ENCODE data around the gene NXPE4. TPM values are rescaled to one million over a fixed set of nuclear protein-coding genes. Genes with fewer than 3 reads are reported as not detected.
A peak's percentile ranks its signal among the peaks of the same experiment; 100 is the strongest.

The NXPE4 gene
- total and polyA plus RNA-seq, 2 donors (not counting 1 experiment from before 2014, with no cell fraction given) = not detected

- H3K79me2 ChIP-seq (ENCODE audit: control insufficient read depth, insufficient read depth, low read length) = no peaks in the 10 kb centered on the region
- no peak overlapping the region for H3K4me2 ChIP-seq (ENCODE audit: extremely low read depth, insufficient read depth, low read length)
- no peak overlapping the region for H3K9ac ChIP-seq (ENCODE audit: insufficient read depth, low read length)
- no peak overlapping the region for H2AFZ ChIP-seq (ENCODE audit: low read length)
- H3K4me3 ChIP-seq (replicated peaks in 1 of 4; ENCODE audit: control extremely low read depth in 1 of 4, insufficient read depth in 1 of 4, low read depth in 3 of 4, low read length in 4 of 4) = no peak overlapping the region
- no peak overlapping the region for H3K27ac ChIP-seq (ENCODE audit: insufficient read depth, low read length)
- no peaks in the 10 kb centered on the region for H4K20me1 ChIP-seq (ENCODE audit: control insufficient read depth, extremely low read depth, insufficient read depth, low read length)
- no peaks in the 10 kb centered on the region for H3K4me1 ChIP-seq (ENCODE audit: control insufficient read depth, extremely low read depth, insufficient read depth, low read length)
- no peak for DNase-seq (ENCODE audit: low read depth in 2 of 2)
- no peaks in the 10 kb centered on the region for H3K27me3 ChIP-seq (ENCODE audit: control insufficient read depth, insufficient read depth, low read length)
- TF ChIP-seq EZH2 (IDR thresholded peaks at IDR 0.05; ENCODE audit: low read length, missing control alignments) = no peak
- H3K9me3 ChIP-seq (ENCODE audit: control insufficient read depth, insufficient read depth, low read depth, low read length) = no peaks in the 10 kb centered on the region
- H3K36me3 ChIP-seq (ENCODE audit: control insufficient read depth, insufficient read depth, low read length) = no peaks in the 10 kb centered on the region
These were observed 25.8 kb downstream of the NXPE4 start for GRCh38 chr11:114569801-114570200.

- Histone ChIP-seq H2AFZ (ENCODE audit: low read length) (no peak overlapping the region), H3K4me3 (replicated peaks in 1 of 4; ENCODE audit: control extremely low read depth in 1 of 4, insufficient read depth in 1 of 4, low read depth in 3 of 4, low read length in 4 of 4) (no peak overlapping the region), H3K9me3 (ENCODE audit: control insufficient read depth, insufficient read depth, low read depth, low read length) (no peaks in the 10 kb centered on the region), H3K79me2 (ENCODE audit: control insufficient read depth, insufficient read depth, low read length) (no peaks in the 10 kb centered on the region), H3K9ac (ENCODE audit: insufficient read depth, low read length) (no peak overlapping the region), H3K4me1 (ENCODE audit: control insufficient read depth, extremely low read depth, insufficient read depth, low read length) (no peaks in the 10 kb centered on the region), H3K27ac (ENCODE audit: insufficient read depth, low read length) (no peak overlapping the region), H3K36me3 (ENCODE audit: control insufficient read depth, insufficient read depth, low read length) (no peaks in the 10 kb centered on the region), H3K4me2 (ENCODE audit: extremely low read depth, insufficient read depth, low read length) (no peak overlapping the region), H4K20me1 (ENCODE audit: control insufficient read depth, extremely low read depth, insufficient read depth, low read length) (no peaks in the 10 kb centered on the region), H3K27me3 (ENCODE audit: control insufficient read depth, insufficient read depth, low read length) (no peaks in the 10 kb centered on the region)
- no peak for TF ChIP-seq EZH2 (IDR thresholded peaks at IDR 0.05; ENCODE audit: low read length, missing control alignments)
- TF ChIP-seq, protein P1, sequence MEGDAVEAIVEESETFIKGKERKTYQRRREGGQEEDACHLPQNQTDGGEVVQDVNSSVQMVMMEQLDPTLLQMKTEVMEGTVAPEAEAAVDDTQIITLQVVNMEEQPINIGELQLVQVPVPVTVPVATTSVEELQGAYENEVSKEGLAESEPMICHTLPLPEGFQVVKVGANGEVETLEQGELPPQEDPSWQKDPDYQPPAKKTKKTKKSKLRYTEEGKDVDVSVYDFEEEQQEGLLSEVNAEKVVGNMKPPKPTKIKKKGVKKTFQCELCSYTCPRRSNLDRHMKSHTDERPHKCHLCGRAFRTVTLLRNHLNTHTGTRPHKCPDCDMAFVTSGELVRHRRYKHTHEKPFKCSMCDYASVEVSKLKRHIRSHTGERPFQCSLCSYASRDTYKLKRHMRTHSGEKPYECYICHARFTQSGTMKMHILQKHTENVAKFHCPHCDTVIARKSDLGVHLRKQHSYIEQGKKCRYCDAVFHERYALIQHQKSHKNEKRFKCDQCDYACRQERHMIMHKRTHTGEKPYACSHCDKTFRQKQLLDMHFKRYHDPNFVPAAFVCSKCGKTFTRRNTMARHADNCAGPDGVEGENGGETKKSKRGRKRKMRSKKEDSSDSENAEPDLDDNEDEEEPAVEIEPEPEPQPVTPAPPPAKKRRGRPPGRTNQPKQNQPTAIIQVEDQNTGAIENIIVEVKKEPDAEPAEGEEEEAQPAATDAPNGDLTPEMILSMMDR (conservative IDR thresholded peaks at IDR 0.05 in 1 of 2, IDR thresholded peaks at IDR 0.05 in 1 of 2; ENCODE audit: low read depth in 1 of 2, low read length in 2 of 2) = no peak
- DNase-seq (ENCODE audit: low read depth in 2 of 2) = no peak
These were observed 29.3 kb downstream of the NXPE4 start for GRCh38 chr11:114566276-114566675.

- no peak for TF ChIP-seq EZH2 (IDR thresholded peaks at IDR 0.05; ENCODE audit: low read length, missing control alignments)
- TF ChIP-seq, protein P1 (conservative IDR thresholded peaks at IDR 0.05 in 1 of 2, IDR thresholded peaks at IDR 0.05 in 1 of 2; ENCODE audit: low read depth in 1 of 2, low read length in 2 of 2) = no peak
- DNase-seq (ENCODE audit: low read depth in 2 of 2) = peak in 1 of 2 donors; percentile 56
These were observed 30.8 kb downstream of the NXPE4 start for GRCh38 chr11:114564831-114565230.

More at GRCh38 chr11:114564831-114565230, 30.8 kb downstream of the NXPE4 start:
- Histone ChIP-seq H3K4me1 (ENCODE audit: control insufficient read depth, extremely low read depth, insufficient read depth, low read length) (no peaks in the 10 kb centered on the region), H3K9me3 (ENCODE audit: control insufficient read depth, insufficient read depth, low read depth, low read length) (no peaks in the 10 kb centered on the region), H3K27ac (ENCODE audit: insufficient read depth, low read length) (no peak overlapping the region), H2AFZ (ENCODE audit: low read length) (no peak overlapping the region), H3K9ac (ENCODE audit: insufficient read depth, low read length) (no peak overlapping the region), H3K4me3 (replicated peaks in 1 of 4; ENCODE audit: control extremely low read depth in 1 of 4, insufficient read depth in 1 of 4, low read depth in 3 of 4, low read length in 4 of 4) (no peak overlapping the region), H3K4me2 (ENCODE audit: extremely low read depth, insufficient read depth, low read length) (no peak overlapping the region), H3K79me2 (ENCODE audit: control insufficient read depth, insufficient read depth, low read length) (no peaks in the 10 kb centered on the region), H4K20me1 (ENCODE audit: control insufficient read depth, extremely low read depth, insufficient read depth, low read length) (no peaks in the 10 kb centered on the region), H3K27me3 (ENCODE audit: control insufficient read depth, insufficient read depth, low read length) (no peaks in the 10 kb centered on the region), H3K36me3 (ENCODE audit: control insufficient read depth, insufficient read depth, low read length) (no peaks in the 10 kb centered on the region)

Data from fibroblast of lung (primary cell).